DOHH2 (cell line): ENCODE data around the gene SUMF1.

Source experiments
- H3F3A ChIP-seq: fragments of 200-600 bp; sonication (generic), shearing (Covaris generic); 2 replicates; pipeline ENCODE4 v1.6.0; 2016; ENCODE audit warnings: antibody characterized with exemption, mild to moderate bottlenecking; ENCODE audit not compliant: control insufficient read depth, insufficient read depth
- H3K27ac ChIP-seq: fragments of 200-600 bp; sonication (generic); 2 replicates; pipeline ENCODE4 v1.5.1; 2014; ENCODE audit warnings: low read depth, mild to moderate bottlenecking, low read length, moderate library complexity
- H3K27me3 ChIP-seq: fragments of 200-600 bp; sonication (generic); 2 replicates; pipeline ENCODE4 v1.6.1; 2014; ENCODE audit warnings: mild to moderate bottlenecking, low read length, mixed read lengths; ENCODE audit not compliant: control insufficient read depth
- H3K36me3 ChIP-seq: fragments of 200-600 bp; sonication (generic); 2 replicates; pipeline ENCODE4 v1.6.1; 2014; ENCODE audit warnings: mild to moderate bottlenecking, low read length, moderate library complexity, mixed read lengths; ENCODE audit not compliant: control insufficient read depth
- H3K4me1 ChIP-seq: fragments of 200-600 bp; sonication (generic); 2 replicates; pipeline ENCODE4 v1.6.1; 2014; ENCODE audit warnings: mild to moderate bottlenecking, low read length, mixed read lengths; ENCODE audit not compliant: control insufficient read depth
- H3K4me2 ChIP-seq: fragments of 200-600 bp; sonication (generic); 2 replicates; pipeline ENCODE4 v1.6.0; 2014; ENCODE audit warnings: mild to moderate bottlenecking, low read length, moderate library complexity
- H3K4me3 ChIP-seq: fragments of 200-600 bp; sonication (generic); 2 replicates; pipeline ENCODE4 v1.5.1; 2014; ENCODE audit warnings: mild to moderate bottlenecking, low read length, mixed read lengths
- H3K79me2 ChIP-seq: fragments of 200-600 bp; sonication (generic); 2 replicates; pipeline ENCODE4 v1.6.1; 2014; ENCODE audit warnings: mild to moderate bottlenecking, low read length, mixed read lengths; ENCODE audit not compliant: control insufficient read depth
- H3K9me2 ChIP-seq: fragments of 200-600 bp; sonication (generic); replicated peaks from 2 replicates; pipeline ENCODE4 v1.6.1; 2014; ENCODE audit warnings: mild to moderate bottlenecking, low read length, mixed read lengths; ENCODE audit not compliant: control insufficient read depth
- H3K9me3 ChIP-seq: fragments of 200-600 bp; sonication (generic); 2 replicates; pipeline ENCODE4 v1.6.1; 2014; ENCODE audit warnings: antibody characterized with exemption, low read length, mixed read lengths; ENCODE audit not compliant: control insufficient read depth, insufficient read depth
- H4K20me1 ChIP-seq: fragments of 200-600 bp; sonication (generic); 2 replicates; pipeline ENCODE4 v1.6.0; 2014; ENCODE audit warnings: low read depth, mild to moderate bottlenecking, antibody characterized with exemption, low read length, moderate library complexity; ENCODE audit not compliant: control insufficient read depth, insufficient read depth
- EZH2phosphoT487 ChIP-seq: fragments of 200-600 bp; sonication (generic); IDR thresholded peaks from 2 replicates; pipeline ENCODE4 v1.6.1; 2017; ENCODE audit warnings: borderline replicate concordance, mild to moderate bottlenecking, antibody characterized with exemption, low read length, moderate library complexity, mixed read lengths
- TF ChIP-seq, protein P1 (sequence below): fragments of 200-600 bp; sonication (generic); IDR thresholded peaks from one replicate; pipeline ENCODE4 v1.5.1; 2014; ENCODE audit warnings: antibody characterized with exemption, mild to moderate bottlenecking, low read depth, low read length; ENCODE audit not compliant: poor library complexity, severe bottlenecking

SUMF1 gene

GRCh38 chr3:4398120-4398940 lies 68.7 kb downstream of the SUMF1 start:
- Histone ChIP-seq H4K20me1 (no peaks in the 10 kb centered on the region), H3K4me2 (no peak overlapping the region), H3K27me3 (no peaks in the 10 kb centered on the region), H3K27ac (no peak overlapping the region), H3K4me1 (no peaks in the 10 kb centered on the region), H3F3A (no peaks in the 10 kb centered on the region), H3K4me3 (no peak overlapping the region), H3K9me2 (no peaks in the 10 kb centered on the region), H3K9me3 (no peaks in the 10 kb centered on the region), H3K36me3 (no peaks in the 10 kb centered on the region), H3K79me2 (no peaks in the 10 kb centered on the region)
- no peak for TF ChIP-seq EZH2phosphoT487
- TF ChIP-seq, protein P1, sequence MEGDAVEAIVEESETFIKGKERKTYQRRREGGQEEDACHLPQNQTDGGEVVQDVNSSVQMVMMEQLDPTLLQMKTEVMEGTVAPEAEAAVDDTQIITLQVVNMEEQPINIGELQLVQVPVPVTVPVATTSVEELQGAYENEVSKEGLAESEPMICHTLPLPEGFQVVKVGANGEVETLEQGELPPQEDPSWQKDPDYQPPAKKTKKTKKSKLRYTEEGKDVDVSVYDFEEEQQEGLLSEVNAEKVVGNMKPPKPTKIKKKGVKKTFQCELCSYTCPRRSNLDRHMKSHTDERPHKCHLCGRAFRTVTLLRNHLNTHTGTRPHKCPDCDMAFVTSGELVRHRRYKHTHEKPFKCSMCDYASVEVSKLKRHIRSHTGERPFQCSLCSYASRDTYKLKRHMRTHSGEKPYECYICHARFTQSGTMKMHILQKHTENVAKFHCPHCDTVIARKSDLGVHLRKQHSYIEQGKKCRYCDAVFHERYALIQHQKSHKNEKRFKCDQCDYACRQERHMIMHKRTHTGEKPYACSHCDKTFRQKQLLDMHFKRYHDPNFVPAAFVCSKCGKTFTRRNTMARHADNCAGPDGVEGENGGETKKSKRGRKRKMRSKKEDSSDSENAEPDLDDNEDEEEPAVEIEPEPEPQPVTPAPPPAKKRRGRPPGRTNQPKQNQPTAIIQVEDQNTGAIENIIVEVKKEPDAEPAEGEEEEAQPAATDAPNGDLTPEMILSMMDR = no peak

- no peak for TF ChIP-seq EZH2phosphoT487
- TF ChIP-seq, protein P1 = no peak
- no peaks in the 10 kb centered on the region for H3K9me3 ChIP-seq
Observed at GRCh38 chr3:4397466-4397865, 69.6 kb downstream of the SUMF1 start.

GRCh38 chr3:4396542-4396941 lies 70.5 kb downstream of the SUMF1 start:
- H3K27me3 ChIP-seq = no peaks in the 10 kb centered on the region
- H4K20me1 ChIP-seq = no peaks in the 10 kb centered on the region
- H3K79me2 ChIP-seq = no peaks in the 10 kb centered on the region
- no peaks in the 10 kb centered on the region for H3K9me2 ChIP-seq
- TF ChIP-seq EZH2phosphoT487 = no peak
- TF ChIP-seq, protein P1 = no peak
- H3K36me3 ChIP-seq = no peaks in the 10 kb centered on the region
- no peak overlapping the region for H3K4me3 ChIP-seq
- H3K9me3 ChIP-seq = no peaks in the 10 kb centered on the region
- H3K4me2 ChIP-seq = no peak overlapping the region
- no peak overlapping the region for H3K27ac ChIP-seq
- no peaks in the 10 kb centered on the region for H3F3A ChIP-seq
- H3K4me1 ChIP-seq = no peaks in the 10 kb centered on the region

More at GRCh38 chr3:4397466-4397865, 69.6 kb downstream of the SUMF1 start:
- Histone ChIP-seq H3K27ac (no peak overlapping the region), H3K4me2 (no peak overlapping the region), H3K4me3 (no peak overlapping the region), H3K36me3 (no peaks in the 10 kb centered on the region), H3K27me3 (no peaks in the 10 kb centered on the region), H4K20me1 (no peaks in the 10 kb centered on the region), H3K4me1 (no peaks in the 10 kb centered on the region), H3K79me2 (no peaks in the 10 kb centered on the region), H3F3A (no peaks in the 10 kb centered on the region), H3K9me2 (no peaks in the 10 kb centered on the region)
